IPS DF 4.7 (cell line): ENCODE measurements around the gene DUSP22.
"Not testable (repeated sequence)": the region's sequence is repeated elsewhere in the genome, so short reads cannot be mapped to it uniquely, and the experiment has no call there.

ENCODE experiments used
- DNase-seq: peaks from one replicate; pipeline ENCODE4 v3.0.0-alpha.2; 2013; ENCODE audit warnings: low spot score; ENCODE audit errors: extremely low read depth

Gene DUSP22

DNA sequence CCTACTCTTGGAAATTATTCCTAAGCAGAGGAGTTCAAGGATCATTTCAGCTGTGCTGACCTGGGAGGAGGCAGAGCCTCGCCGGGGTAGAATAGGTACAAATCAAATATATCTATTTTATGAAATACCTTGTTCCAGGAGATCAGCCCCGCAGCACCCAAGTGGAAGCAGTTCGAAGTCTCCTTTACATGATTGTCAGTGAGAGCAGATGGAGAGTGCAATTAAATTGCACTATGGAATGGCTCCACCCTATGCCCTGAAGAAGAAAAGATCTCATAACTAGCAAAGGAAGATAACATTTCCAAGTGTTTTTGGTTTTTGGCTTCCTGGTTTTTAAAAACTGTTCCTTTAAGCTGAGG lies 31.4 kb downstream of the DUSP22 start:
- DNase-seq = no peak

GRCh38 chr6:324116-324728 lies 31.9 kb downstream of the DUSP22 start:
- DNase-seq = no peak

- DNase-seq = no peak
Measured at GRCh38 chr6:324729-325125, 32.4 kb downstream of the DUSP22 start.

- DNase-seq = not testable (repeated sequence)
Measured at GRCh38 chr6:325161-325860, 33.0 kb downstream of the DUSP22 start.

DNA sequence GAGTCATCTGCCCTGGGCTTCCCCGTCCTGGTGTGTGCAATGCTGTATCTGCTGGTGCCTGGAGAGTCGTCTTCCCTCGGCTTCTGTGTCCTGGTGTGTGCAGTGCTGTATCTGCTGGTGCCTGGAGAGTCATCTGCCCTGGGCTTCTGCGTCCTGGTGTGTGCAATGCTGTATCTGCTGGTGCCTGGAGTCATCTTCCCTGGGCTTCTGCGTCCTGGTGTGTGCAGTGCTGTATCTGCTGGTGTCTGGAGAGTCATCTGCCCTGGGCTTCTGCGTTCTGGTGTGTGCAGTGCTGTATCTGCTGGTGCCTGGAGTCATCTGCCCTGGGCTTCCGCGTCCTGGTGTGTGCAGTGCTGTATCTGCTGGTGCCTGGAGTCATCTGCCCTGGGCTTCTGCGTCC lies 33.8 kb downstream of the DUSP22 start:
- DNase-seq = not testable (repeated sequence)

- DNase-seq = no peak
Measured at GRCh38 chr6:326896-327537, 34.7 kb downstream of the DUSP22 start.

DNA sequence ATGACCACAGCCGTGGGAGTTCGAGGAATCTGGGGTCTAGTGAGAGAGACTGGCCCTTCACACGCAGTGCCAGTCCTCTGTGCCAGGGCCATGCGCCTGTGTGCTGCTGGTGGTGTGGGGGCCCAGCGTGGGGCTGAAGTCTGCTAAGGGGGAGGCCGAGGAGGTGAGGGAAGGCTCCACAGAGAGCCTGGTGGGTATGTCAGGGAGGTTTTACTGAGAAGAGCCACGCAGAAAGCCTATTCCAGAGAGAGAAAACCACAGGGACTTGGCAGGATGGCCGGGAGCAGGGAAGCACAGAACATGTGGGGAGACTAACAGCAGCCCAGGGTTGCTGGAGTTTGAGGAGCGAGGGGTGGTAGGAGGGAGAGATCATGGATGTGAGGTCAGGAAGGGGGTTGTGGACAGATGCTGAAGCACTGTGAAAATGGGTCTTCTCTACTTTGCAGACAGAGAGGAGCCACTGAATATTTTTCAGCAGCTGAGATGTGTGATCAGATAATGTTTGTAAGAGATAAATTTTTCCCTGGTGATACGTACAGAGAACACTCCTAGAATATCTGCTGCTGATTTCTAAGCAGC lies 35.3 kb downstream of the DUSP22 start:
- DNase-seq = no peak

DNA sequence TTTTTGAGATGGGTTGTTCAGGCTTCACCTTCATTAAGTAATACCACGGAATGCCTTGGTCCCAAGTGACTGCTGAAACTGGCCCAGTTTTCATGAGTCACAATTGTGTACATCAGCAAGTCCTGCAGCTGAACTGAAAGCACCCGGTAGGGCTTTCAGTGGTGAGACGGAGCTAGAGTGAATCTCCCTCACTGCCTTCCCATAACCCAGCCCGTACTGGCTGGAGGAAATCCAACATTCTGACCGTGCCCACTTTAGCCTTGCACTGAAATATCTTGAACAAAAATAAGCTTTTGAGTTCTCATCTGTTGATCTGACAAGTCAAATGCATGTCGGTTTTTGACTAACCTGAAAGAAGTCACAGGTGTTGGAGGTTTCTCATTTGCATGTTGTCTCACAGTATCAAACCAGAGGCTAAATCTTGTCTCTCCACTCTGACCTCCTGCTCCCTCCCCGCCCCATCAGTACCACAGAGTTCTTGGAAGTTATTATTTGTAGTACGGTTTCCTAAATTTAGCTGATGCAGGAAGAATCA lies 35.9 kb downstream of the DUSP22 start:
- no peak for DNase-seq

DNA sequence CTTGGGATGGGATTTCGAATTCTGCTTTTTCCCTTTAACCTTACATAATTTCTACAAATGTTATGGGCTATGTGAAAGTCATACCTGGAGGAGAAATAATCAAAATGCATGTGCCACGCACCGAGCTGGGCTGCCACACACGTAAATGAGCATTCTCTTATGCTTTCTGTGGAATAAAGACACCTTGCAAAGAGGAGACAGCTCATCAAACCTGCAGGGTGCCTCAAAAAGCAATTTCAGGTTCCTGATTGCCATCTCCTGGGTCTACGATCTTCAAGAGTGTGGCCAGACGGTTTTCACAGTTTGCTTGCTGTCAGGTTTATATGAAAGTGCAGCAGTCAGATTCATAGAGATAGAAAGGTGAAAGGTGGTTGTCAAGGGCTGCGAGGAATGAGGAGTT lies 36.6 kb downstream of the DUSP22 start:
- DNase-seq = no peak

DNA sequence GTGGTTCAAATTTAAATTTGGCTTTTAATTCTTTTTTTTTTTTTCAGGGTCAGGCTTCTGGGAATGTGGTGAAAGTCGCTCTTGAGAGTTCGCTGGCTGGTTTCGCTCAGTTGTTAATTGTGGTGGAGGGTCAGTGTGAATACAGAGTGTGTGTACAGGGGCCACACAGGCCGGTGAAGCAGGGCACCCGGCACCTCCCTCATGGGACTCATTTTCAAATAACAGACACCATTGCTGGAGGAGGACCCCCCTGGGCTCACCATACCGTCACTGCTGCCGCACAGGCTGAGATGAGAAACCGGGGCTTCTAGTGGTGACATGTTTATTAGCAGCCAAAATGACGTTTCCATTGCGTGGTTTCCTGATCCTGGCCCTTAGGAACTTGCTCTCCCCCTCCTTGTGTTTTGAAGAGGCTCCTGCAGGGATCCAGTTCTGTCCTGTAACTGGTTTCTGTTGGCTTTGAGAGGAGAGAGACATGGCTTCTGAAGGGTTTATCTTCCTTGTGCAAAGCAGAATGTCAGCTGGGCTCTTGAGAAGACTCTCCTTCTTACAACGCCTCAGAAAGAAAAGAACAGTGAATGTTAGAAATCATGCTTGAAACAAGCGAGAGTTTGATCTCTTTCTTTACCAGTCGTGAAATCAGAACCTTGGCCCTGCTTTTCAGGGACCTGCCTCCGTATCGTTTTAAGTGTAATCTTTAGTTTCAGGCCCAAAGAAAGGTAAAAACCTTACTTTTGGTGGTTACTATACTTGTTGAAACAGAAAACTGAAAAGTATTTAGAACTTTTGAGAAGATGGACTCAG lies 37.8 kb downstream of the DUSP22 start:
- DNase-seq = no peak

DNA sequence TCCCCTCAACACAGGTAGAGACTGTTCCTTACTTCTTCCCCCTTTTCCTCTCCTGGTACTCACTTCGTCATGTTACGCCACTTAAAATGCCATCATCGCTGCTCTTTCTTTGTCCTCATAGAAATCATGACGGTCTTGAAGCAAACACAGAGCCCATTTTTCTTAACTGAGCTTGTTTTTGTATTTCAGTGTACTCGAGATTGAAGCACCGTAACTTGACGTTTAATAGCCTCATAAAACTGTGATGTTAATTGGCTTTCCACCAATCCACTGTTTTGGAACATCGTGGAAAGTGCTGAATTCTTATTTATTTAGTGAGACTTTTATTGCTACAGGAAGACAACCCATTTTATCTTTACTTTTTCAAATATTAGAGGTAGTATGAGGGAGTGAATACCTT lies 38.7 kb downstream of the DUSP22 start:
- DNase-seq = no peak

DNA sequence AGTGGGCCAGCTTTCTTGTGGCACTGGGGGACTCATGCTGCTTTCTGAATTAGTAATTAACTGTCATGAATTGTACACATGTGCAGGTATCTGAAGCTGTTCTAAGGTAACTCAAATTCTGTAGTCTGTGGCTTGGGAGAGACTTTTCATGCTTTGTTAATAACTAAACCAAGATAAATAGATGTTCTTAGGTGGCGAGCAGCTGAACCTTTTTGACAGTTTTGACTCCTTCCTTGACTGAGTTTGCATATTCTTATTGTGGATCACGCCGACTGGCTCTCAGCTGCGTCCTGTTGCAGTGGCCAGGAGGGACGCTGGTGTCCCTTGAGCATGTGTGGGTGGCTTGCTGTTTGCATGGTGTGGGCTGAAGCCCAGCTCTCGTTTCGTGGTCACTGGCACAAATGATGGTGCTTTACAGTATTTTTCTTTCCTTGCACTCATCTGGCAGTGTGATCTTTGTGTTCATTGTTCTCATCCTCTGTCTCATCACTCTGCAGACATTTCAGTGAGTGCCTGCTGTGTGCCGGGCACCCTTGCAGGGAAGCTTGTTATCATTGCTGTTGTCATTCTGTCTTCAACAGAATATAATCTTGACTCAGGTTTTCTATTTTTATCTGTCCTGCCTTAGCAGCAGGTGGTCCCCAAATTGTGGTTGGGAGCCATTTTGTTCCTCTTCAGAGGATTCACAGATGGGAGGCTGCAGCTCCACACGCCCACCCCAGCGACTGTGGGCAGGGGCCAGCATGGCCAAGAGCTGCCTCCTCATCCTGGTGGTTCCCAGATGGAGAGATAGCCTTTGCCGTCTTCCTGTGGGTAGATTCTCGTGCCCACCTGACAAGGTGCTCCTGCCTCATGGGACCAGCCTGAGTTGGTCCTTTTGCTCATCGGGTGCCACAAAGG lies 39.6 kb downstream of the DUSP22 start:
- DNase-seq = no peak

DNA sequence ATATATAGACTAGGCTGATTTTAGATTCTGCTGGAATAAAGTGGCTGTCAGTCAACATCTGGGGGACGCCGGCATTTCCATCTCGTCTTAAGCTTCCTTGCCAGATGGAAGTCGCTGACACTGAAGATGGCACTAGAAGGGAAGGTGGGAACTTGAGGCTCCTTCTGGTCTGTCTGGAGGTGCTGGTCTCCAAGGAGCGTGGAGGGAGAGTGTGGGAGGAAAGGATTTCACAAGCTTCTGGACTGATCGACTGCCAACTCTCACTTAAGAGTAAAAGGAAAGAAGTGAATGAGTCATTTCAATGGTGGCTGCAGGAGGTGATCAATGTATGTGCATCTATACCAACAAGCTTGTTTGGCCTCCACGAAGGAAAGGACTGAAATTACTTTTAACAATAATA lies 40.4 kb downstream of the DUSP22 start:
- DNase-seq = no peak

DNA sequence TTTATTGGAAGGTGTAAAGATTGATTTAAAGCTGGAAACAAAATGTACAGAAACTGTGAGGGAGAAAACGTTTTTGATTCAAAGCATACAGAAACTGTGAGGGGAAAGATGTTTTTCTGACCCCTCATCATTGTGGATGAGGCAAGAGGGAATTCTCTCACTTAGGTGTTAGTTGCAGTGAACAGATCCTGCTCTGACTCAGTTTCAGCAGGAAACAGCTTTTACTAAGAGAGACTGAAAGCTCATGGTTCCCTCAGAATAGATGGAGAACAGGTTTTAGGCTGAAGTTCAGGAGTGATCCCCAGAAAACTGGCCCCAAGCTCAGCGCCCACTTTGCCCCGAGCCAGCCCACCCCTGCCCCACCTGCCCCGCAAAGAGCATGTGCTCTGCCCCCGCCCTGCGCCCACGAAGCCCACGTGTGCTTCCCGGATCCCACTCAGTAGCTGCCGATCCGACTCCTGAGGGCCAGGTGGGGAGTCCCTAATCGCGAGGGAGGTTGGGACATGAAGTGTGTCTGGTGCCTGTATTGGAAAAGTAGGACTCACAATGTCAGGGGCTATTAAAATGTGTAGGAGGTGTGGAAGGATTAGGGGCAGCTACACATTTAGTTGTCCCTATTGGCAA lies 41.2 kb downstream of the DUSP22 start:
- no peak for DNase-seq

DNA sequence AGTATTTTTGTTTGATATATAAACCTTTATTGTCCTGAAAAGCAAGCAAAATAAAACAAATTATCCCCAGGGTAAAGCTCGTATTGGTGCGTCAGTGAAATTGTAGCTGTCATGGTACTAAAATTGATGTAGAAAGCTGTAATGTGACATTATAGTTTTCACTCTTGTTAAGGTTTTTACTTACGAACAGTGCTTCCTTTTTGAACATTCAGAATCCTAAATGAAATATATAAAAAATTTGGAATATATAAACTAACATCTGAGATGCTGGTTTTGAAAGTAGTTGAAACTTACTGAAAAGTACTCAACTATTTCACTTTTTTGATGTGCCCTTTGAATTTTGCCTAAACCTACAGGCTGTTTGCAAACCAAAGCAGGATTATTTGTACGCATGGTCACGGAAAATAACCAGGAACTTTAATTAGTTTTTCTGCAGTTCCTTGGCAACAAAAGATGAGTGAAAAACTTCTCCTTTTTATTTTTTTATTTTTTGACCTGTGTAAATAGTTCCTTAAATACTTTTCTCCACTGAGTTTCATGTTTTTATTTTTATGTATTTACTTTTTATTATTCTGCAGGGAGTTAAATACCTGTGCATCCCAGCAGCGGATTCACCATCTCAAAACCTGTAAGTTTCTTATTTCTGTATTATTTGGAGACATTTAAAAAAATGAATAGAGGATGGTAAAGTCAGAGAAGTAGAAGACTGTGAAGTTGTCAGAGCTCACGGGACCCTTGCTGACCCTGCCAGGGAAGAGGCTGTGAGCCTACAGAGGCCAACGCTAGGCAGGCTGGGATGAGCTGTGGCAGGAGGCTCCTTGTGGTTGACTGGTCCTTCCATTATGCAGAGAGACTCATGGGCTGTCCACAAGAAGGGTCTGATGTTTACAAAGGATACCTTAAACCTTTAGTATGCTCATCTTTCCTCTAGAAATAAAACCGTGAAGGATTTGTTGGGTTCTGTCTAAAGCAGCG lies 42.5 kb downstream of the DUSP22 start:
- DNase-seq = no peak

GRCh38 chr6:335572-335971 lies 43.3 kb downstream of the DUSP22 start:
- DNase-seq = no peak

GRCh38 chr6:336159-337114 lies 44.1 kb downstream of the DUSP22 start:
- DNase-seq = no peak
